ENCODE results near the gene STARD13.
"Not testable (repeated sequence)": the region's sequence is repeated elsewhere in the genome, so short reads cannot be mapped to it uniquely, and the experiment has no call there.

The STARD13 gene

GRCh38 chr13:33257841-33258807 is 27.4 kb downstream of the STARD13 start:
- FAIRE-seq: no peak
- no peak for DNase-seq (ENCODE audit: low spot score)

GRCh38 chr13:33256148-33256840 is 29.3 kb downstream of the STARD13 start:
- no peak for DNase-seq (ENCODE audit: low spot score)
- FAIRE-seq: no peak

GRCh38 chr13:33252135-33252534 is 33.4 kb downstream of the STARD13 start:
- FAIRE-seq: no peak
- no peak for DNase-seq (ENCODE audit: low spot score)

GRCh38 chr13:33251131-33251661 is 34.4 kb downstream of the STARD13 start:
- DNase-seq (ENCODE audit: low spot score): peak; percentile 90

GRCh38 chr13:33250609-33251008 is 34.9 kb downstream of the STARD13 start:
- FAIRE-seq (no peak), DNase-seq (ENCODE audit: low spot score) (no peak)

More at GRCh38 chr13:33251131-33251661, 34.4 kb downstream of the STARD13 start:
- FAIRE-seq: peak; percentile 94

- FAIRE-seq (no peak), DNase-seq (ENCODE audit: low spot score) (no peak)
Observed at GRCh38 chr13:33249894-33250293, 35.7 kb downstream of the STARD13 start.

GRCh38 chr13:33249066-33249465 is 36.5 kb downstream of the STARD13 start:
- DNase-seq (ENCODE audit: low spot score): peak; percentile 85
- FAIRE-seq: peak; percentile 86

- DNase-seq (ENCODE audit: low spot score) (no peak), FAIRE-seq (no peak)
Observed at GRCh38 chr13:33245505-33246158, 39.9 kb downstream of the STARD13 start.

- DNase-seq (ENCODE audit: low spot score) (no peak), FAIRE-seq (no peak)
Observed at GRCh38 chr13:33244907-33245287, 40.7 kb downstream of the STARD13 start.

GRCh38 chr13:33244210-33244906 is 41.2 kb downstream of the STARD13 start:
- FAIRE-seq (no peak), DNase-seq (ENCODE audit: low spot score) (no peak)

GRCh38 chr13:33242984-33243617 is 42.5 kb downstream of the STARD13 start:
- FAIRE-seq: no peak
- DNase-seq (ENCODE audit: low spot score): no peak

GRCh38 chr13:33242372-33242771 is 43.2 kb downstream of the STARD13 start:
- not testable (repeated sequence) for DNase-seq (ENCODE audit: low spot score); FAIRE-seq

GRCh38 chr13:33236021-33236420 is 49.5 kb downstream of the STARD13 start:
- FAIRE-seq (peak; percentile 33), DNase-seq (ENCODE audit: low spot score) (peak; percentile 39)

- no peak for DNase-seq (ENCODE audit: low spot score)
- no peak for FAIRE-seq
Observed at GRCh38 chr13:33235564-33235963, 50.0 kb downstream of the STARD13 start.

GRCh38 chr13:33235078-33235477 is 50.5 kb downstream of the STARD13 start:
- DNase-seq (ENCODE audit: low spot score): no peak
- no peak for FAIRE-seq

- DNase-seq (ENCODE audit: low spot score) (no peak), FAIRE-seq (no peak)
Observed at GRCh38 chr13:33233547-33233946, 52.0 kb downstream of the STARD13 start.

GRCh38 chr13:33232883-33233282 is 52.7 kb downstream of the STARD13 start:
- no peak for FAIRE-seq
- no peak for DNase-seq (ENCODE audit: low spot score)

GRCh38 chr13:33231339-33231738 is 54.2 kb downstream of the STARD13 start:
- FAIRE-seq (no peak), DNase-seq (ENCODE audit: low spot score) (no peak)

GRCh38 chr13:33230178-33230881 is 55.2 kb downstream of the STARD13 start:
- FAIRE-seq (no peak), DNase-seq (ENCODE audit: low spot score) (peak; percentile 11)
